Stimulated activated CD8-positive, alpha-beta memory T cell treated with anti-CD3 and anti-CD28 coated beads, Interleukin-12 subunit alpha, Interleukin-12 subunit beta, amount 100 ng/mL, for 1 hour (primary cell): ENCODE measurements around the gene OTOP2.

Experiments
- DNase-seq: peaks from one replicate; pipeline ENCODE4 v3.0.0-alpha.2; 2020; ENCODE audit warnings: low read depth

Gene OTOP2

GRCh38 chr17:74924250-74924948 is at the start of gene OTOP2:
OTOP2 (plus strand) TSS chr17:74924273; CDS start chr17:74924633, 360 bp downstream.
- DNase-seq, result no peak

DNA sequence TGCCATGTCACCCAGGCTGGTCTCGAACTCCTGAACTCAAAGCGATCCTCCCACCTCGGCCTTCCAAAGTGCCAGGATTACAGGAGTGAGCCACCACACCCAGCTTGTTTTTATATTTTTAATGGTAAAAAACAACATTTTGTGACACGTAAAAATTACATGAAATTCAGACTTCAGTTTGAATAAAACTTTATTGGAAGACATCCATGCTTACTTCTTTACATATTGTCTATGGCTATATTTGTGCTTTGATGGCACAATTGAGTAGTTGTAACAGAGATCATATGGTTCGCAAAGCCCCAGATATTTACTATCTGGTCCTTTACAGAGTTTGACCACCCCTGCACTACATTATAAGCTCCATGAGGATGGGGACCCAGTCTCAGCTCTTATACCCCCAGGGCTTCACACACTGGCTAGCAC is 49.4 kb upstream of the OTOP2 start:
- DNase-seq, result no peak

DNA sequence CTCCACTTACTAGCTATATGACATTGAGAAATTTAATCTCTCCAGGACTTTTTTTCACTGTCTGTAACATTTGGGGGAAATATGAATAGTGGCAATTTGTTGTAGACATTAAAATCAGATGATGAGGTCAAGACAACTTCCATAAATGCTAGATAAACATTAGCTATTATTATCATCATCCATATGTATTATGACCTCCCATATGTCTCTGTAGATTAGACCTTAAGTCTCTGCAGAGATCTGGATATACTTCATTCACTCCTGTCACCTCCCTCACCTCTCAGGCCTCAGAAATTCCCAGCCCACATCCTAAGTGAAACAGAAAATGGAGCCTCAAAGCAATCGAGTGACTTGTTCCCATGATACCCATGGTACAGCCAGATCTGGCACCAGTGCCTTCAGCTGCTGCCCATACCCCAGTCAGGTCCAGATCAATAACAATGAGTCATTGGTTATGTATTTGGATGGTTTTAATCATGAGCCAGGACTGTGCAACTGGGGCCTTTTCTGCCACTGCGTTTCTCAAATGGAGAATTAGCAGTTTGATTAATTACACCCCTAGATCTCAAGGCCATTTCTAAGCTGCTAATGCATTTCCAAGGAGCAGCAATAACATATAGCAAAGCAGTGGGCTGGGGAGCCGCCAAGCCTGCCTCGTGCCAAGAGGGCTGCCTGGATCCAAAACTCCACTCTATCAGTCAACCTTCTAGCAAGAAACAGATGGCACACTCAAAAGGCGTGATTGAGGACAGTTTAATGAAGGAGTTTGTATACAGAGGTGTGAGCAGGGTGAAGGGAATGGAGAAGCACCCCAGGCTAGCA is 48.7 kb upstream of the OTOP2 start:
- no peak for DNase-seq

DNA sequence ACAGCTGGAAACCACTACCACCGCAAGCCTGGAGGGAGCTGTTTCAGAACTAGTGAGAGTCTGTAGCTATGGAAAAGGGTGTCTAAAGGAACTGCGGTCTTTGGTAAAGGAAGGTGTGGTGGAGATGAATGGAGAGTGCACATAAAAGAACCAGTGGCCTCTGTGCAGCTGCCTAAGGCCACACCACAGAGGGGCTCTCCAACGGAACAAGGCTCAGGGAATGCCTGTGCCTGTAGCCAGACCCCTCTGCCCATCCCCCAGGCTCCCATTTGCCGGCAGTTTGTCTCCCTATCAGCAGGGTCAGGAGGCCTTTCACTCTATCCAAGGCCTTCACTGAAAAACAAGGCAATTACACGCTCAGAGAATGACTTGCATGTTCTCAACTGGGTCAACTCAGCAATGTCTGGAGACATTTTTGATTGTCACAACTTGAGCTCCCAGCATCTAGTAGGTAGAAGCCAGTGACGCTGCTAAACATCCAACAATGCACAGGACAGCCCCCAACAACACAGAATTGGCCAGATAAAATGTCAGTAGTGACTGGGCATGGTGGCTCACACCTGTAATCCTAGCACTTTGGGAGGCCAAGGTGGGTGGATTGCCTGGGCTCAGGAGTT is 48.0 kb upstream of the OTOP2 start:
- no peak for DNase-seq

GRCh38 chr17:74877592-74878548 is 46.2 kb upstream of the OTOP2 start:
- no peak for DNase-seq

DNA sequence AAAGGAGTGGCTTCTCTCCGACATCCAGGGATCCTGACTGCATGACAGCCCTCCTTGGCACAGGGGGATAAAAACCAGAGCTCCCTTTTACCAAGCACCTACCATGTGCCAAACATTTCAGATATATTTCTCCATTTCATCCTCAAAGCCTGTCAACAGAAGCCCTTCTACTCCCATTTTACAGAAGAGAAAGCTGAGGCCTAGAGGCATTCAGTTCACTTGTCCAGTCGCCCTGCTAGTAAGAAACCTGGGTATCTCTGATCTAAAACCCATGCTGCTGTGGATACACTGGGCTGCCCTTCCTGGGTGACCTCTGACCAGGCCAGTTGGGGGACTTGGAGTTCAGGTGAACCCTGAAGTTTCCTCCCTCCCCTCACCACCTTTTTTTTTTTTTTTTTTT is 45.4 kb upstream of the OTOP2 start:
- DNase-seq, result no peak

DNA sequence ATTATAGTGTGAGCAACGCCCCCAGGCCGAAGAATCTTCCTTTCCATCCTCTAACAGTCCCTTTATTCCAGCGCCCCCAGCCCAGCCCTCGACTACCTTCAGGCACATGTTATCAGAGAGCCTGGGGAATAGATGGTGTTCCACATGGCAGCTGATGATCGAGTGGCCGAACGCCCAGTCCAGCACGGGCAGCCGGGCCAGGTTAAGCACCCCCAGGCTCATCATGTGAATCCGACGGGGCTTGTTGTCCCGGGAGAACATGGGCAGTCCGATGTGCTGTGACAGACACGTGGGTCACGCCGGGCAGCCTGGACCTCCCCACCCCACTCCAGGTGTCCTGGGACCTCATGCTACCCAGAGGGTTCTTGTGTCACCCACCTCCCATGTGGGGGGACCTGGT is 44.8 kb upstream of the OTOP2 start:
- no peak for DNase-seq

DNA sequence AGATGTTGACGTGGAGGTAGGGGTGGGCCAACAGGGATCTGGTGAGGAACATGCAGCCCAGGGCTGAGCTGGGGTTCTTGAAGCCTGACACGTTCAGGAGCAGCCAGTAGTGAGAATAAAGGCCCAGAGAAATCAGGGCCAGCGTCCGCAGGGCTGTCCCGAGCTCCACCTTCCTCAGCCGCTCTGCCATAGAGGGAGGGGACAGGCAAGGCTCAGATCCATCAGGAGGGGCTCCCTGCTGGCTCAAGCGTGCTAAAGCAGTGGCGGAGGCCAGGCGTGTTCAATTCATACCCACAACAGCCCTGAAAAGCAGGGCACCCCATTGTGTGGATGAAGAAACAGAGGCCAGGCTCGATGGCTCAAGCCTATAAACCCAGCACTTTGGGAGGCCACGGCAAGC is 43.0 kb upstream of the OTOP2 start:
- no peak for DNase-seq

GRCh38 chr17:74882517-74883240 is 41.4 kb upstream of the OTOP2 start:
- no peak for DNase-seq

DNA sequence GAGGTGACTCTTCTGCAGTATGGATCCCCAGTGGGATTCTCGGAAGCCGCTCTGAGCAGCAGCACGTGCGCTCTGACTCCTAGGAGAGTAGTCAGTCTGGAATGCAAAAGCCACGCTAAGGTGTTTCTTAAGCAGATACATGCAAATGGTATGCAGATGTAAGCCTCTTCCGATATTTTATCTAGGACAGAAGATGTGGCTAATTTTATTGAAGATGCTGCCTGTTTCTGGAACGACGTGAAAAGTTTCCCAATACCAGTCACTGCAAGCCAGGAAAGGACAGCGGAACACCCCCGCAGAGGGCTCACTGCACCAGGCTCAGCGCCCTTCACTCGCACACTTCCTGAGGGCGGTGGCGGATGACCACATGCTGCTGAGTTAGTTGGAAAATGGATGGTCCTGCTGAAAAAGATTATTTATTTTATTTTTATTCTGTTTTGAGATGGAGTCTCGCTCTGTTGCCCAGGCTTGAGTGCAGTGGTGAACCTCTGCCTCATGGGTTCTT is 40.8 kb upstream of the OTOP2 start:
- no peak for DNase-seq

DNA sequence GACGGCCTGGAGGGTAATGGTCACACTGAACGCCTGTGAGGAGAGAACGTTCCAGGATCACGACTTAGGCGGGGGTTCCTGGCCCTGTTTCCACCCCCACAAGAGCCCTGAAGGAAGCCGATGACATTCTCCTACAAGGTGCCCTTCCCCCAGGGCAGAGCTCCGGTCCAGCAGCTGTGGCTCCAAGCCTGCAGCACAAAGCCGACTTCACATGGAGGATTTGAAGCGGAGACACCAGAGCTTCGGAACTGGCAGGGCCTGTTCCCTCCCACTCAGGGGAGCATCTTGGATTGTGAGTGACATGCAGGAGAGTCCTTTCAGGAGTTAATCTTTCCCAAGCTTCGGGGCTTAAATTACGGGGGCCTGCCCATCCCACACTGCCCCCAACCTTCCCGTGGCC is 35.6 kb upstream of the OTOP2 start:
- DNase-seq, result no peak

GRCh38 chr17:74890554-74890953 is 33.5 kb upstream of the OTOP2 start:
- DNase-seq, result no peak

DNA sequence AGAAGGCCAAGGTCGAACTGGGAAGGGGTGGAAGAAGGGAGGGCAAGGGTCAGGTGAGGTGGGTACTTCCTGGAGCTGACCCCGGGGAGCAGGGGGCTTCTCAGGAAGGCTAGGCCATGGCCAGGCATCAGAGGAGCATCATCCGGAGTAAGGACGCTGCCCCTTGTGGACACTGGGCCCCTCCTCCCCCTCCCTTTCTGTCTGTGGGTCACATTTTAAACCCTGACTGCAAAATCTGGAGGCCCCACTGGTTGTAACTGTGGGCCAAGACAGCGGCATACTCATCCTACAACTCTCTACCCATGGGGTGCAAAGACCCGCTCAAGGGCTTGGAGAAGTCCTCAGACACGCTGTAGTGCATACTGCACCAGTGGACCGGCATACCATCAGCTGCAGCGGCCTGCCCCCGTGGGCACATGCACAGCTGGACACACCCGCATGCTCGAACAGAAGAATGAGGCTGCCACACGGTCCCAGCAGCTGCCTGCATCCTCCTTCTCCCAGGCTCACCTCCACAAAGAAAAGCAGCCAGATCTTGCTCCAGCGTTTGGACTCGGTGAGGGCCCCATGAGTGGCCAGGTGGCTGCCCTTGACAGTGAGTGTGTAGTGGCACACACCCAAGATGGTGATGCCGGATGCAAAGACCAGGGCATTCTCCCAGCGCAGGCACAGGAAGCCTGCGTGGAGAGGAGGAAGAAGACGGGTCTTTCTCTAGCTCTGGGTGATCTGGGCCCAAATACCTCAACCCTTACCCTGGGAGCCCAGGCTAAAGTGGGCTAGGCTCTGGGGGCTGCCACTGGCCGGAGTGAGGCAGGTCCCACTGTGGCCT is 31.8 kb upstream of the OTOP2 start:
- DNase-seq, result no peak

GRCh38 chr17:74892974-74893911 is 30.8 kb upstream of the OTOP2 start, which contains the start of gene FADS6:
FADS6 (minus strand) TSS chr17:74893633; CDS start chr17:74893595, 38 bp downstream.
- no peak for DNase-seq

GRCh38 chr17:74893936-74894671 is 30.0 kb upstream of the OTOP2 start:
- no peak for DNase-seq

DNA sequence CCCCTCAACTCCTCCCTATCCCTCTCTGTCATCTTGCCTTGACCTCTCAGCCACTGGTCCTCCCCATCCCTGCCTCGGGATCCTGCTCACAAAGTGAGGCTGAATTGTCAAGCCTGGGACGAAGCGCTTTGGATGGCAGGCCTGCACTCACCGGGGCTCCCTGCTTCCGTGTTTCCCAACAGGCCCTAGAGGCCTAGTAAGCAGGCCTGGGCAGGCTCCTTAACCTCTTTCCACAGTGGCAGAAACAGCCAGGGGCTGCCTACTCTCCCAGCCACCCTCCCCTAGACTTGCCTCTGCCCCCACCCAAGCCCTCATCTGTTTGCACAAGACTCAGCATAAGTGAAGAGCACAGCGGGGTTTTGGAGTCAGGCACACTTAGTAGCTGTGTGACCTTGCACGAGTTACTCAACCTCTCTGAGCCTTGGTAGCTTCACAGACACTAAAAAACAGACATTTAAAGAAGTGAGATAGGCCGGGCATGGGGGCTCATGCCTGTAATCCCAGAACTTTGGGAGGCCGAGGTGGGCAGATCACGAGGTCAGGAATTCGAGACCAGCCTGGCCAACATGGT is 25.6 kb upstream of the OTOP2 start:
- no peak for DNase-seq

DNA sequence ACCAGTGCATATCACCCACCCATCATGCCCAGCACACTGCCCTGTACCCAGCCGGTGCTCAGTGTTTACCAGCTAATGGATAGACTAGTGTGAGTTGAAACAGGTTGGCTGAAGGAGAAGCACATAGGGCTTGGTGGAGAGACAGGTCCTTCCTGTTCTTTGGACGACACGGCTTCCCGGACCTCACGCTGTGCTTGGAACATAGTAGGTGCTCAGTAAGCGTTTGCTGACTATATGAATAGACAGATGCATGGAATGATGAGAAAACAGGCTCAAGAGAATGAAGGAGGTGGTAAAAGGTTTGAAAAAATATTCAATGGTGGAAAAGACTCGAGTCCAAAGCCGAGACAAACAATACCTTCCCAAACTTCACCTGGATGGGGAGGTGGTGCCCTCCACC is 23.9 kb upstream of the OTOP2 start:
- DNase-seq, result no peak
